GM10248 (cell line): Measurements from ENCODE around the gene CDKN1C.

Experiments used
- CTCF ChIA-PET: fragments of 300-600 bp; sonication (Branson Sonifier 250); formaldehyde crosslinking; extraction: SDS; loops from one replicate; lab custom pipeline; 2021; ENCODE audit warnings: antibody characterized with exemption; lab: Yijun Ruan, JAX
- POLR2A ChIA-PET: fragments of 350-650 bp; sonication (Branson Sonifier 250); formaldehyde crosslinking; extraction: SDS; loops from one replicate; lab custom pipeline; 2020; ENCODE audit warnings: antibody characterized with exemption; lab: Yijun Ruan, JAX
- DNase-seq: peaks from one replicate; pipeline ENCODE4 v3.0.0; 2012; ENCODE audit errors: extremely low spot score
- TF ChIP-seq, protein P1 (sequence below): IDR thresholded peaks from 2 replicates; pipeline ENCODE4 v1.5.1; 2012; ENCODE audit warnings: mild to moderate bottlenecking, low read depth; ENCODE audit errors: extremely low read depth, missing control alignments, control extremely low read depth

The CDKN1C gene

DNA sequence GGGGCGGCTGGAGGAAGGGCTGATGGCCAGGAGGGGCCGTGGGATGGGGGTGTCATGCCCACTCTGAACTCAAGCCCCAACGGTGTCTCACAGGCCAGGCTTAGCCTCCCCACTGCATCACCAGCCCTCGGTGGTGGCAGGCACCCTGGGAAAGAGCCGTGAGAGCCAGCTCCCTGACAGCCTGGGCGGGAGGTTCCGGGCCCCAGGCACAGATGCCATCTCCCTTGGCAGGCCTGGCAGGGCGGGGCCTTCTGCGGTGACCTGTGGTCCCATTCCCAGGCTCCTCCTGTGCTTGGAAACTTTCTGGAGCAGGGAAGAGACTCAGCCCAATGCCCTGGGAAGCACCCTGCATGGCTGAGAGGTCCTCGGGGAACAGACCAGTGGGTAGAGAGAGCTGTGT is 38.8 kb upstream of the CDKN1C start:
- DNase-seq, result no peak
- CTCF ChIA-PET, result no interaction called here
- TF ChIP-seq, protein P1, sequence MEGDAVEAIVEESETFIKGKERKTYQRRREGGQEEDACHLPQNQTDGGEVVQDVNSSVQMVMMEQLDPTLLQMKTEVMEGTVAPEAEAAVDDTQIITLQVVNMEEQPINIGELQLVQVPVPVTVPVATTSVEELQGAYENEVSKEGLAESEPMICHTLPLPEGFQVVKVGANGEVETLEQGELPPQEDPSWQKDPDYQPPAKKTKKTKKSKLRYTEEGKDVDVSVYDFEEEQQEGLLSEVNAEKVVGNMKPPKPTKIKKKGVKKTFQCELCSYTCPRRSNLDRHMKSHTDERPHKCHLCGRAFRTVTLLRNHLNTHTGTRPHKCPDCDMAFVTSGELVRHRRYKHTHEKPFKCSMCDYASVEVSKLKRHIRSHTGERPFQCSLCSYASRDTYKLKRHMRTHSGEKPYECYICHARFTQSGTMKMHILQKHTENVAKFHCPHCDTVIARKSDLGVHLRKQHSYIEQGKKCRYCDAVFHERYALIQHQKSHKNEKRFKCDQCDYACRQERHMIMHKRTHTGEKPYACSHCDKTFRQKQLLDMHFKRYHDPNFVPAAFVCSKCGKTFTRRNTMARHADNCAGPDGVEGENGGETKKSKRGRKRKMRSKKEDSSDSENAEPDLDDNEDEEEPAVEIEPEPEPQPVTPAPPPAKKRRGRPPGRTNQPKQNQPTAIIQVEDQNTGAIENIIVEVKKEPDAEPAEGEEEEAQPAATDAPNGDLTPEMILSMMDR, result no peak
- POLR2A ChIA-PET, result no interaction called here

DNA sequence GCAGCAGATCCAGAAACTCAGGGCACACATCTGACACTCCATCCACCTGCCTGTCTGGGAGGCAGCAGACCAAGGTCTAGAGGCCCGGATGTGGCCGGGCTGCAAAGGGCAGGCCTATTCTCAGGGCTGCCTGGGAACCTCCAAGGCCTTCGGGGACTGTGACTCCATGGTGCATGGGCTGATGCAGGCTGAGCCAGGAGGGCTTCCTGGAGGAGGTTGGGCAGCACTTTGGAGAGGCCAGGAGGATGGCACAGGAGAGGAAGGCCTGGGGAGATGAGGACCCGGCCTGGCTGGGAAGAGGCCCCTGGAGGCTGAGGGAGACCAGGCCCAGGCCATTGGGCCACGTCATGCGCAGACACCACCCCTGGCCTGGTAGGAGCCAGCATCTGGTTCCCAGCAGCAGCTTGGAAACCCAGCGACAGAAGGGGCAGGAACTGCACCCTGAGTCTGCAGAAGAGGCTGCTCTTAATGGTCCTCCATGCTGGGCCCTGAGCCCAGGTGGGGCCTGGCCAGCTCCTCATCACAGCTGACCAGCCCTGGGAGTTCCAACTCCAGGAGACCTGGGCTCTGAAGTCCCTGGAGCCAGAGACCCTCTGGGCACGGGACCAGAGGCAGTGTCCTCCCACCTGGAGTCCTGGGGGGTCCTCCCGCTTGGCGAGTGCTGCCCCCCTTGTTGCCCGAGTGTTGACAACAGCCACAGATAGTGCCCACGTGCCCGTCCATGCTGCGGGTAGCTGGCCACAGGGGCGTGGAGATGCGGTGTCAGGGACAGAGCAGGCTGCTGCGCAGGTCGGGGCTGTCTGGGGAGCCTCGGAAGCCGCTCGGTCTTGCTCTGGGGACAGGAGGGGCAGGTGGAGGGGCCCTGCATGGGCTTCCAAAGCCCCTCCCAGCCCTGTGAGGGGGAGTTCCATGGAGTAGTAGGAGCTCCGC is 38.1 kb upstream of the CDKN1C start:
- DNase-seq, result no peak
- ChIA-PET CTCF (interaction anchor here (0.8 kb wide), 1 partner anchor 9 kb away, joined by 3 read pairs; no protein-coding TSS in a partner anchor), POLR2A (no interaction called here)
- TF ChIP-seq, protein P1, result no peak

DNA sequence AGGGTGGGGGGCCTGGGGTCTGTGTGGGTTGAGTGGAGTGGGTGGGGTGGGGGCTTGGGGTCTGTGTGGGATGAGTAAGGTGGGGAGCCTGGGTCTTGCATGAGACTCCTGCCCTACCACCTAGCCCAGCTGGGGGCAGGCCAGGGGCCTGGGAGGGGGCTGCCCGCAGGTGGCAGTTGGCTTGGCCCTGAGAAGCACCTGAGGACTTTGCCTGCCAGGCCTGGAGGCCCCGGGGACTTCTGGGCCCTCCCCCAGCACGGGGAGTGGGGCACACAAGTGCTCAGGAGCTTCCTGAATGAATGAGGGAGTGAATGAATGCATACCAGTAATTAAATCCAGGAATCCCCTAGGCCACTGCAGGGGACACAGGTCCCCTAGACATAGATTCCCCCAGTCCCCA is 37.1 kb upstream of the CDKN1C start:
- TF ChIP-seq, protein P1, result no peak
- CTCF ChIA-PET, result interaction anchor here (1.0 to 1.1 kb wide), 2 partner anchors 169 to 390 kb away, joined by 3 read pairs; no protein-coding TSS in a partner anchor
- POLR2A ChIA-PET, result no interaction called here
- DNase-seq, result no peak

DNA sequence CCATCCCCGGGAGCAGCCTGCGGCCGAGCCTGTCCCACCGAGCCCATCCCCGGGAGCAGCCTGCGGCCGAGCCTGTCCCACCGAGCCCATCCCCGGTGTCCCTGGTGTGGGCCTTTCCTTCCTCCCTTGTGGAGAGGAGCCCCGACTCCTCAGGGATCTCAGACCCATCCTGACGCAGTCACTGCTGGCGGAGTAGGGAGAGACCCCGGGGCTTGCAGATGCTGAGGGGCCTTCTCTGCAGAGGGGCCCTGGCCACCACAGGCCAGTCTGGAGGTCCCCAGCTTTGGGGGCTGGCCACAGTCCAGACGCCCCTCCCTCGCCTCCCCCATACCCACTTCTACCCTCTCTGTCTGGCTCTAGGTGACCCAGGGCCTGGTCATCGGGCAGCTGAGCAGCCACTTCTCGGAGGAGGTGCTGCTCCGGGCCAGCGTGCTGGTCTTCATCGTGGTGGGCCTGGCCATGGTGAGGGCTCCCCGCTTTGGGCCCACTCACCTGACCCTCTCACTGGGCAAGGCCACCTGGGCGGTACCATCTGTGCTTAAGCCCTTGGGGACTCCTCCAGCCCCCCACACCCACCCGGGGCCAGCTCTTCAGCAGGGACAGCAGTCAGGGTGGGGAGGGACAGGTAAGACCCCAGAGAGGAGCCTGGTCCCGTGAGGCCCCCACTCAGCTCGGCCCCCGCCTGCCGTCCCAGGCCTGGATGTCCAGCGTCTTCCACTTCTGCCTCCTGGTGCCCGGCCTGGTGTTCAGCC is 36.3 kb upstream of the CDKN1C start:
- TF ChIP-seq, protein P1, result no peak
- ChIA-PET POLR2A (no interaction called here), CTCF (interaction anchor here (1.0 to 2.8 kb wide), 3 partner anchors 8 to 389 kb away, joined by 3 to 15 read pairs (median 3); partner anchors contain the start of gene PHLDA2)
- no peak for DNase-seq

DNA sequence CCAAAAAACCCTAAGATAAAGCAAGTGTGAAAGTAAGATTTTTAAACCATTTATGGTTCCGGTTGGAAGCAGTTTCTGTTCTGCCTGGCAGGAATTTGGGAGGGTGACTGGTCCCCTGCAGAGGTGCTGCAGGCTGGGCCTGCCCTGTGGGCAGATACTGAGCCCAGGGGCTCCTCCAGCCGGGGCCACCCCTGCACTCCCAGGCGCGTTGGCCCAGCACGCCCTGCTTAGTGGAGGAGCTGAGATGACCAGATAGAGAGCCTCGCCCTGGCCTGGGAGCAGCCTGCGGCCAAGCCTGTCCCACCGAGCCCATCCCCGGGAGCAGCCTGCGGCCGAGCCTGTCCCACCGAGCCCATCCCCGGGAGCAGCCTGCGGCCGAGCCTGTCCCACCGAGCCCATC is 35.7 kb upstream of the CDKN1C start:
- TF ChIP-seq, protein P1, result no peak
- ChIA-PET POLR2A (no interaction called here), CTCF (interaction anchor here (2.8 kb wide), 1 partner anchor 8 kb away, joined by 15 read pairs; the partner anchor contains the start of gene PHLDA2)
- DNase-seq, result no peak

DNA sequence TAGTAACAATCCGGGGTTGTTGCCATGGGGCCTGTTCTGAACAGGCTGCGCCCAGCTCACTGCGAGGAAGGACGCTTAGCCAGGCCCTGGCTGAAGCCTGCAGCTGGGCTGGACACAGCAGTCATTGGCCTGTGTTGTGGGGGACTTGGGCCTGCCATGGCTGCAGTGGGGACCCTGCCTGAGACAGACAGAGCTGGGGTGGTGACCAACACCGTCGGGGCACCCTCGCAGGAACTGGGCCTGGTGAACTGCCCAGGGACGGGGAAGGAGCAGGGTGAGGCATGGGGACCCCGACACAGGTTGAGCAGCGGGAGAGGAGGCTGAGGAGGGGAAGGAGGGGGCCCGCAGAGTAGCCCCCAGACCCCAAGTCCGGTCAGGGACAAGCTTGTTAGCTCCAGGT is 34.8 kb upstream of the CDKN1C start:
- ChIA-PET POLR2A (interaction anchor here (1.3 kb wide), 1 partner anchor 9 kb away, joined by 3 read pairs; the partner anchor contains the start of gene PHLDA2), CTCF (interaction anchor here (0.8 to 2.8 kb wide), 4 partner anchors 9 to 388 kb away, joined by 3 to 15 read pairs (median 5); partner anchors contain the start of gene PHLDA2)
- TF ChIP-seq, protein P1, result no peak
- no peak for DNase-seq
